ENCODE data around the gene TLR6. TPM values are rescaled to one million over a fixed set of nuclear protein-coding genes. Genes with fewer than 3 reads are reported as not detected.

Gene TLR6
- total RNA-seq, 1 donor from 2014 or later: 9.6 TPM

DNA sequence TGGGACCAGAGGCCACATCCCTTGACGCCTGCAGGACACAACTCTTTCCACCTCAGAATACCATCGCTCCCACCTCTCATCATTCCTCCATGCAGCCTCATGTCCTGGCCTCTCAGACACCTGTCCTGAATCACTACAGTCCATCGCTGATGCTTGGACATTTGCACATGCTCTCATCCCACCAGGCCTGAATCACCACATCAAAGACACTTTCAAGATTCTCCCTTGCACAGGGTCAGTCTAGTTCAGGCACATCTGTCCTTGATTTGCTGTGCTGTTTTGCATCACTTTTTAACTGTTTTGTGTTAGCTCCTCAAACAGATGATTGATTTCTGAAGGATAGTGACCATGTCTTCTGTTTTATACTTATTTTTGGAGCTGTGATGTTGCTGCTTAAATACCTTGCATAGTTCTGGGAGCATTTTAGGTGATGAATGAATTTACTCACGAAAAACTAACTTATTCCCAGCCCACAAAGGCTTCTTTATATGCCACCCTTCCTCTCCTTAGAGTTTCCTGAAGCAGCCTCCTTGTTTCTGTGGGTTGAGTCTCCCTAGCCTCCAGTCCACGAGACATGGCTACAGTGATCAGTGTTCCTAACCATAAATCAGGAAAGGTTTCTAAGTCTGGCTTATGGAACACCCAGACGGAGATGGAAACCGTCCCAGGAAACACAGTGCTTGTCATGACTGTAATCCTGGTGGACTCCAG is 13.6 kb upstream of the TLR6 start:
- Histone ChIP-seq H3K4me3 (no peak overlapping the region), H3K27me3 (no peaks in the 10 kb centered on the region), H3K9me3 (no peaks in the 10 kb centered on the region), H3K27ac (no peak overlapping the region), H3K36me3 (peaks cover 11% of the 10 kb centered on the region), H3K4me1 (peaks cover 22% of the 10 kb centered on the region)
- ATAC-seq (no peak), DNase-seq (no peak)
- TF ChIP-seq, protein P1, sequence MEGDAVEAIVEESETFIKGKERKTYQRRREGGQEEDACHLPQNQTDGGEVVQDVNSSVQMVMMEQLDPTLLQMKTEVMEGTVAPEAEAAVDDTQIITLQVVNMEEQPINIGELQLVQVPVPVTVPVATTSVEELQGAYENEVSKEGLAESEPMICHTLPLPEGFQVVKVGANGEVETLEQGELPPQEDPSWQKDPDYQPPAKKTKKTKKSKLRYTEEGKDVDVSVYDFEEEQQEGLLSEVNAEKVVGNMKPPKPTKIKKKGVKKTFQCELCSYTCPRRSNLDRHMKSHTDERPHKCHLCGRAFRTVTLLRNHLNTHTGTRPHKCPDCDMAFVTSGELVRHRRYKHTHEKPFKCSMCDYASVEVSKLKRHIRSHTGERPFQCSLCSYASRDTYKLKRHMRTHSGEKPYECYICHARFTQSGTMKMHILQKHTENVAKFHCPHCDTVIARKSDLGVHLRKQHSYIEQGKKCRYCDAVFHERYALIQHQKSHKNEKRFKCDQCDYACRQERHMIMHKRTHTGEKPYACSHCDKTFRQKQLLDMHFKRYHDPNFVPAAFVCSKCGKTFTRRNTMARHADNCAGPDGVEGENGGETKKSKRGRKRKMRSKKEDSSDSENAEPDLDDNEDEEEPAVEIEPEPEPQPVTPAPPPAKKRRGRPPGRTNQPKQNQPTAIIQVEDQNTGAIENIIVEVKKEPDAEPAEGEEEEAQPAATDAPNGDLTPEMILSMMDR (IDR thresholded peaks at IDR 0.05): no peak
- intact Hi-C loops (cut with DNase I): no loop called here

DNA sequence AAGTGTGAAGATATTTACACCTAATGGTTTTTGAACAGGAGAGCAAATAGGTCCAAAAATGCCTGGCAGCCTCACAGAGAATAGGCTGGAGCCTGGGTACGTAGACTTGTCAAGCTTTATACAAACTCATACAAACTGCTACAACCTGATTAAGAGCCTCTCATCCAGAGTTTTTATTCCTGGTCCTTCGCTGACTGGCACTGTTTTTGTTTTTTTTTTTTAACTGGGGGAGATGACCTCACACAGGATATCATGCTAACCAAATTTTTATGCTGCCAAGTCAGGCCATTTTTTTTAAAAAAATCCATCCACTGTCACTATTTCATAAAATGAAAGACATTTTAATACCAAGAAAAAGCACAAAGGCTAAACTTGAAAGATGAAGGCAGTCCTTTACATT is 12.9 kb upstream of the TLR6 start:
- H3K4me1 ChIP-seq: peaks cover 22% of the 10 kb centered on the region
- H3K36me3 ChIP-seq: peaks cover 11% of the 10 kb centered on the region
- DNase-seq: no peak
- peak overlapping the region; percentile 83 for H3K4me3 ChIP-seq
- ATAC-seq: no peak
- H3K9me3 ChIP-seq: no peaks in the 10 kb centered on the region
- no peaks in the 10 kb centered on the region for H3K27me3 ChIP-seq
- intact Hi-C loops (cut with DNase I): no loop called here
- TF ChIP-seq, protein P1 (IDR thresholded peaks at IDR 0.05): no peak
- no peak overlapping the region for H3K27ac ChIP-seq

DNA sequence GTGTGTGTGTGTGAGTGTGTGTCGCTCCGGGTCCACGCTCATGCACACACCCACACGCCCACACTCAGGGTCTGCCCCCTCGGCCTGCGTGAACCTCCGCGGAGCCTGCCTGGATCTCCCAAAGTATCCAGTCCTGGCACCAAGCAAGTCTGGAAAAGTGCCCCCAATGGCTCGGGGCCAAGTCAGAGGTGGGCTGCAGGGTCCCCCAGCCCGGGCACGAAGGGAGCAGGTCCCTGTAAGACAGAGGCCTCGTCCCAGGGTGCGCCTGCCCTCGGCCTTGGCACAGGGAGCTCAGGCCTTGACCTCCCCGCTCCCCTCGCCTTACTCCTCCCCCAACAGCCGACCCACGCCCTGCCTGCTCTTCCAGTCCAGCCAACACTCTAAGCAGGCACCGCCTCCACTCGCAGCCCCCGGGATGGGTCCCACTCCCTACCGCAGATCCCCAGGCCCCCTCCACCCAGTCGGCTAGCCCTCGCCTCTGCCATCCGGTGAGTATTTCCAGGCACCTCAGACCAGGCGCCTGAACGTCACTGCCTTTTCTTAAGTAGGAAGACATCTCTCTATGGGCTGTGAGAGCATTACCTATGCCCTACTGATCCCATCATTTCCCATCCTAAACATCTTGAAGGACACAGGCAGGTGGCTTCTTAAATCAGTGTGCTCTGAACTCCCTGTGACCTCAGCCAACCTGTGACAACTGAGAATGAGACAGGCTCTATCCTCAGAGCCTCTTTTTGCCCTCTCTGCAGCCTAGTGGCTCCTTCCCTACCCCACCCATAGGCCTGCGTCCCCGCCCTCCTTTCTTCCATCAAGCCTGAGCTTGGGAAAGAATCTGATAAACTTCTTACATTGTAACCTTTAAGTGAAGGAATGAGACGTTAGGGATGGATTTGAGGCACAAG is 11.7 kb upstream of the TLR6 start:
- peak; percentile 75 for DNase-seq
- Histone ChIP-seq H3K4me3 (peak overlapping the region; percentile 83), H3K9me3 (no peaks in the 10 kb centered on the region), H3K27me3 (no peaks in the 10 kb centered on the region), H3K36me3 (peaks cover 11% of the 10 kb centered on the region), H3K27ac (peak overlapping the region; percentile 90), H3K4me1 (peaks cover 16% of the 10 kb centered on the region)
- TF ChIP-seq, protein P1 (IDR thresholded peaks at IDR 0.05): no peak
- ATAC-seq: peak; percentile 59
- intact Hi-C loops (cut with DNase I): no loop called here

DNA sequence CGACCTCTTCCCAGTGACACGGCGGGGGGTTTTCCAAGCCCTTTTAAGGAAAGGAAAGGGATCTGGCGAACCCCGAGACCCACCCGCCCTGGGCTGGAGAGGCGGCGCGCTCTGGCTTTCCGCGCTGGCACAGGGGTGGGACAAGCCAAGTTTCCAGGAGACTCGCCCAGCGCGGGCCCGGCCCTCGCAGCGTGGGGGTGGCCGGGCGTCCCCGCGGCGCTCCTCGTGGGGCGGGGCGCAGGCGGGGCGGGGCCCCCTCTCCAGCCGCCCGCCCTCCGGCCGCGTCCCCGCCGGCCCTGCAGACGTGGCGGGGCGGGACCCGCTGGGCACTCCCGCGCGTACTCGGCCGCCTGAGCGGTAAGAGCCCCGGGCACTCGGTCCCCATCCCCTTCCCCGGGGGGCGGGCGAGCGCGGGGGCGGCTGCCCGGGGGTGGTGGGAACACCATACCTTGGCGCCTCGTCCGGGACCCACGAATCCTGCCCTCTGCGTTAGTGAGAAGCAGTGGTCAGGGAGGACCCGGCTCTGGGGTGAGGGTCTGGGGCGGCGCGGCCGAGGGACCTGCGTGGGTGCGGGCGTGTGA is 11.0 kb upstream of the TLR6 start, which contains the start of gene FAM114A1:
FAM114A1 (plus strand) TSS at position 329 of the 581 bp plus-strand sequence. CDS start 10,273 bp downstream, outside the sequence.
- DNase-seq: peak; percentile 90
- H3K4me3 ChIP-seq: peak within 1 kb of the TSS; percentile 83
- H3K9me3 ChIP-seq: no peaks in the 10 kb centered on the region
- peak within 1 kb of the TSS; percentile 90 for H3K27ac ChIP-seq
- TF ChIP-seq, protein P1 (IDR thresholded peaks at IDR 0.05): no peak
- intact Hi-C loops (cut with DNase I): no loop called here
- H3K36me3 ChIP-seq: peaks cover 11% of the 10 kb centered on the region
- H3K27me3 ChIP-seq: no peaks in the 10 kb centered on the region
- H3K4me1 ChIP-seq: peaks cover 8% of the 10 kb centered on the region
- peak; percentile 99 for ATAC-seq

DNA sequence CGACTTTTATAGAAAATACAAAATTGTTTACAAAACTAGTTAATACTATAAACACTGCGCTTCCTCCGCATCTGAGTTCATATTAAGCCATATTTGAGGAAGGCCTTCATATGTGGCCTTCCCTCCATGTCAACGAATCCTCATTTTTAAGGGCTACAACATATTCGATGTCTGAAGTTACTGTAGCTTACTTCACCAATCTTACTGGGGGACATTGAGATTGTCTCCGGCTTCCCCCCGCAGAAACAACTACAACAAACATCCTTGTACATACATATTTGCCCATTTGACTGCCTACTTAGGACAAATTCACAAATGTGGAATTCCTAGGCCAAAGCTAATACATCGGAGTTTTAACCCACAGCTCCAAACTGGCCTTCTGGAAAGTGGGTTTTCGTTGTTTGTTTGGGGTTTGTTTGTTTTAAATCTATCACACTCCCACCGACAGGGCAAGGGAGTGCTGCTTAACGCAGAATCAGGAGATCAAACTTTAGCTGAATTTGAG is 10.4 kb upstream of the TLR6 start:
- intact Hi-C loops (cut with DNase I): no loop called here
- no peaks in the 10 kb centered on the region for H3K9me3 ChIP-seq
- DNase-seq (no peak), ATAC-seq (no peak)
- peak overlapping the region; percentile 90 for H3K27ac ChIP-seq
- peaks cover 5% of the 10 kb centered on the region for H3K4me1 ChIP-seq
- H3K4me3 ChIP-seq: peak overlapping the region; percentile 83
- no peaks in the 10 kb centered on the region for H3K27me3 ChIP-seq
- peaks cover 9% of the 10 kb centered on the region for H3K36me3 ChIP-seq
- TF ChIP-seq, protein P1 (IDR thresholded peaks at IDR 0.05): no peak

All from upper lobe of right lung (tissue), 1 donor.